Renal cortex interstitium (tissue), 11 donors: ENCODE measurements around the gene EML3. TPM values are rescaled to one million over a fixed set of nuclear protein-coding genes. Genes with fewer than 3 reads are reported as not detected.
"Not testable (repeated sequence)": the region's sequence is repeated elsewhere in the genome, so short reads cannot be mapped to it uniquely, and the experiment has no call there.

Experiments used
- DNase-seq, 11 donors: peaks; one replicate each; pipeline ENCODE4 v3.0.0-alpha.2; 2013; ENCODE audit warnings: low read depth in 9 of 11, low spot score in 4 of 11; ENCODE audit errors: extremely low read depth in 1 of 11
- polyA plus RNA-seq, 3 donors: library from polyadenylated mRNA; unstranded; fragments of 120-200 nt; gene quantifications; one replicate each; pipeline ENCODE4 v1.2.1, GENCODE V29; 2013; ENCODE audit not compliant: insufficient read length in 3 of 3

Gene EML3
- polyA plus RNA-seq, 3 donors = 30.5 to 38.5 (median 34.3) TPM

- DNase-seq = no peak
These were observed 9.5 kb downstream of the EML3 start for GRCh38 chr11:62603072-62603408.

GRCh38 chr11:62602141-62603071, 10.2 kb downstream of the EML3 start:
- peak in 5 of 11 donors; percentile 44 to 51 (median 47) for DNase-seq

GRCh38 chr11:62601372-62602140, 11.0 kb downstream of the EML3 start, which contains the start of gene MTA2:
MTA2 (minus strand) TSS chr11:62601865; CDS start chr11:62601450, 415 bp downstream.
- DNase-seq = peak; percentile 95 to 97 (median 96)

- DNase-seq = no peak
These were observed 11.5 kb downstream of the EML3 start for GRCh38 chr11:62601122-62601371.

- no peak for DNase-seq
These were observed 12.0 kb downstream of the EML3 start for GRCh38 chr11:62600367-62601121.

- DNase-seq = no peak
These were observed 12.7 kb downstream of the EML3 start for GRCh38 chr11:62599901-62600300.

GRCh38 chr11:62599069-62599696, 13.4 kb downstream of the EML3 start:
- DNase-seq = peak in 10 of 11 donors; percentile 78 to 95 (median 90)

GRCh38 chr11:62595124-62595523, 17.5 kb downstream of the EML3 start:
- DNase-seq = no peak

GRCh38 chr11:62593434-62594044, 19.0 kb downstream of the EML3 start:
- peak in 4 of 11 donors; percentile 46 to 51 (median 50) for DNase-seq

GRCh38 chr11:62592989-62593421, 19.6 kb downstream of the EML3 start:
- DNase-seq = no peak

- no peak for DNase-seq
These were observed 20.3 kb downstream of the EML3 start for GRCh38 chr11:62592146-62592815.

GRCh38 chr11:62591448-62592145, 21.0 kb downstream of the EML3 start, which contains the start of gene TUT1:
TUT1 (minus strand) TSS chr11:62591523; CDS start chr11:62591485, 38 bp downstream.
- DNase-seq = peak in 10 of 11 donors; percentile 96 to 99 (median 98)

GRCh38 chr11:62588966-62589637, 23.5 kb downstream of the EML3 start:
- no peak for DNase-seq

GRCh38 chr11:62585356-62585755, 27.2 kb downstream of the EML3 start:
- not testable (repeated sequence) for DNase-seq

GRCh38 chr11:62581735-62582134, 30.8 kb downstream of the EML3 start:
- not testable (repeated sequence) for DNase-seq

- DNase-seq = no peak
These were observed 31.4 kb downstream of the EML3 start for GRCh38 chr11:62580959-62581715.
